HT-29 (cell line): ENCODE data around the gene TJP1. TPM values are rescaled to one million over a fixed set of nuclear protein-coding genes. Genes with fewer than 3 reads are reported as not detected.

Source experiments
- DNase-seq: peaks from one replicate; pipeline ENCODE4 v3.0.0-alpha.2; 2015; ENCODE audit warnings: low spot score
- total RNA-seq: library from RNA; depleted of rRNA; stranded (reverse); fragments of >200 nt; shearing (Covaris generic); gene quantifications from 2 replicates; pipeline ENCODE4 v1.2.3, GENCODE V29; 2014; rRNA removed

The TJP1 gene
- 58.8 and 61.6 TPM in 2 replicates for total RNA-seq

- peak; percentile 76 for DNase-seq
Observed at GRCh38 chr15:29822100-29822683, at the start of gene TJP1. TSS of gene TJP1 (minus strand) at chr15:29822468. CDS start at chr15:29822028, 440 bp downstream.

DNA sequence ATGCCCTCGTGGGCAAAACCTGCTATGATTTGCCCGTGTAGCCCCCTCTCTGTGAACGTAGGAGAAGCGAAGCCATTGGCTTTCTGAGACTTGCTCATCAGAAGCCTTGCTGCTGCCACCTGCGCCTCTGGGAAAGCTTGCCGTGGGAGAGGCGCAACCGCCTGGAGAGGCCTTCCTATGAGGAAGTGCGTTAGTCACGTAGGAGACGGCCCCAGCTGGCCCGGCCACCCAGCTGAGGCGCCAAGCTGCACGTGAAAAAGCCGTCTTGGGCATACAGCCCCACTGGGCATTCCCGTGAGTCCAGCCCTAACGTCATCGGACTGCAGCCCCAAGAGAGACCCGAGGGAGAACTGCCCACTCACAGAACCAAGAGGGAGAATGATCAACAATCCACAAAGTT is 49.1 kb upstream of the TJP1 start:
- DNase-seq, result no peak

DNA sequence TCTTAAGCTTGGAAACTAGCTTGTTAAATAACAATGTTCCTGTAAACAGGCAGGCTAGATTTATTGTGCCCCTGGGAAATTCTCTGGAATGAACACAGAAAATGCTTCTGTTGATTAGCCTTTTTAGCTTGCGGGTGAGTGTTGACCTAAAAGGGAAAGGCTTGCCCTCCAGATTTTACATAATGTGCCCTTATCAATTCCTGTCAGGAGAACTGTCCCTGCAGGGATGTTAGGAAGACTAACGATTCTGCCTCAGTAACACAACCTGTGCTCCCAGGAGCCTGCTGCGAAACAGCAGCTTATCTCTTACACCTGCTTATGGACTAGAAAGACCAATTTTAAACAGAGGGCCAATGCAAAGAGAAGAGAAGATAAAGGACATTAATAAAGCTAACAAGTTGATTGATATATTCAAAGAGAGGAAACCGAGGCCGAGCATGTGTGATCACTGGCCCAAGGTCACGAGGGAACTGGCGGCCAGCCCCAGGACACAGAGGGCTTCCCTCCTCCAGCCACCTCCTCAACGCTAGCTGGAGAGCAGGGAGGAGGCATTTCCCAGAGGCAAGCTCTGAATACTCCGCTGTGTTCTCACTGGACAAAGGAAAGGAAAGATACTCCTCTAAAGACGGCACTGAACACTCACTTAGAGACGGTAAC is 48.4 kb upstream of the TJP1 start:
- DNase-seq, result no peak

GRCh38 chr15:29867241-29868000 is 45.2 kb upstream of the TJP1 start:
- DNase-seq, result no peak

GRCh38 chr15:29866337-29866736 is 44.1 kb upstream of the TJP1 start:
- DNase-seq, result no peak

DNA sequence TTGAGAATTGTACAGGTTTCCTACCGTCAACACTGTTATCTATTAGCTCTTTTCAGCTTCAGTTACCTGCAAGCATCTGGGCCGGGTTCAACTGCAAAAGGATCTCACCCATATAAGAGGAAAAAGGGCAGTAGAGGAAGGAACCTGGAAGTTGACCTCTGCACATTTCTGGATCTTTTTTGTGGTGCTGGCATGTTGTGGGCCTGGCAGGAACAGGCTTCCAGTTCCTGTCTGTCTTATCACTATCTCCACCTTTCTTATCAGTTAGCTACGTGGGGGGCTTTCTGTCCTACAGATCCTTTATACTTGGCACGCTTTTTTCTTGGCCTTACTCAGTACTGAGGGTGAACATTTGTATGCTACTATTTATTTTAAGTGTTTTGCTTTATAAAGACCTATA is 42.2 kb upstream of the TJP1 start:
- DNase-seq, result no peak

DNA sequence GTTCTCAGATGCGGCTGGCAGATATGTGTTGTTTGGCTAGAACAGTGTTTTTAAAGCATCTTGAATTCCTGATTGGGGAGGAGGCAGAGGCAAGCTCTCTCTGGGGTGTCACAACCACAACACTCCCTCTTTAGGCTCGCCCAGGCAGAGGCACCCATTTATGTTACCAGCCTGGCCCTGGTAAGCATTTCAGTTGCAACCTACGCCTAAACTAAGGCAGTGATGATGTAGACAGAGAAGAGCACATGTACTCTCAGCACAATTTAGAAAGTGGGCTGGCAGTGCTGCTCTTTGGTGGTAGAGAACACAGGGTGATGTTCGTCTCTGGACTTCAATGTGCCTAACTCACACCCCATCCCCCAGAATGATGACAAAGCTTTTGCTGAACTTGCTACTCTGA is 41.2 kb upstream of the TJP1 start:
- no peak for DNase-seq

DNA sequence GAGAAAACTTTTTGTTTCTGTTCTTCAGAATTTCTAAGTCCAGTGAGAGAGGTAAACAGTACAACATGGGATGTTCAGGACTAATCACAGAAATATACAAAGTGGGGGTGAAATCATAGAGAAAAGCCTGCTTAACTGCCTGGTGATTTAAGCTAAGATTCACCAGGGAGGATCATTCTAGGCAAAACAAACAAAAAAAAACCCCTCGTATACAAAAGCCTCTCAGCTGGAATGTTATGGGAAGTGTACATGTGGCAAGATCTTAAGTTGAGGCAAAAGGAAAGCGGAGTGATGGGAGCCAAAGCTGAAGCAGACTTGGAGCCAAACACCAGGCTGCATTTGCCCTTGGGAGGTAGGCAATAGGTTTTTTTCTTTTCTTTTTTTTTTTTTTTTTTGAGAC is 40.0 kb upstream of the TJP1 start:
- DNase-seq, result no peak

GRCh38 chr15:29860872-29861271 is 38.6 kb upstream of the TJP1 start:
- DNase-seq, result no peak

- no peak for DNase-seq
Observed at GRCh38 chr15:29859973-29860715, 37.9 kb upstream of the TJP1 start.

- DNase-seq, result no peak
Observed at GRCh38 chr15:29859293-29859692, 37.0 kb upstream of the TJP1 start.

GRCh38 chr15:29857221-29857789 is 35.0 kb upstream of the TJP1 start:
- no peak for DNase-seq

- no peak for DNase-seq
Observed at GRCh38 chr15:29854413-29854812, 32.1 kb upstream of the TJP1 start.

DNA sequence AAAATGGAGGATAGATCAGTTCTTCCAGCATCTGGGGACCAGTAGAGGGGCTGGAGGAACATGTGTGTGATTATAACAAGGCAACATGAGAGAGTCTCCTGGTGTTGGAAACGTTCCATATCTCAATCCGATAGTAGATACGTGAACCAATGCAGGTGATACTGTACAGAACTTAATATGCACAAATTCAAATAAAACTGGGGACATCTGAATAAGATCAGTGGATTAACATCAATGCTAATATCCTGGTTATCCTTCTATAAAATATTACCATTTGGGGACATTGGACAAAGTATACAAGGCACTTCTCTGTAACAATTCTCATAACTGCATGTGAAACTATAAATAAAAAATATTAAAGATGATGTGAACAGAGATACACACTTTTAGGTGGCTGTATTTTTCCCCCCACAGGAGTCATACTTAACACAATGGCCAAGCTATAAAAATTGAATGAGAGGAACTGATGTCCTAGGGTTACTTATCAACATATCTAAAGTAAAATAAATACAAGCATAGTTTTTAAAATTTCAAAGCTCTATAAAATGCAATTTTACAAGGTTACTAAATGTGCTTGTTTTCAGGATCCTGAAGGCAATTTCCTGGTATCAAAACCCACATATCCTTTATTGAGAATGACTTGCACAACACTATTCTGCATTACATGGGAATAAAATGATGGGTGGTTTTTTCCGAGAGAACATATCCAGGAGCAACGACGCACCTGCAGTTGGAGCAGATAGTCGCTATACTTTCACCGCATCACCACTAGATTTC is 31.1 kb upstream of the TJP1 start:
- no peak for DNase-seq

- DNase-seq, result no peak
Observed at GRCh38 chr15:29852201-29852600, 29.9 kb upstream of the TJP1 start.

GRCh38 chr15:29849716-29850115 is 27.4 kb upstream of the TJP1 start:
- no peak for DNase-seq

DNA sequence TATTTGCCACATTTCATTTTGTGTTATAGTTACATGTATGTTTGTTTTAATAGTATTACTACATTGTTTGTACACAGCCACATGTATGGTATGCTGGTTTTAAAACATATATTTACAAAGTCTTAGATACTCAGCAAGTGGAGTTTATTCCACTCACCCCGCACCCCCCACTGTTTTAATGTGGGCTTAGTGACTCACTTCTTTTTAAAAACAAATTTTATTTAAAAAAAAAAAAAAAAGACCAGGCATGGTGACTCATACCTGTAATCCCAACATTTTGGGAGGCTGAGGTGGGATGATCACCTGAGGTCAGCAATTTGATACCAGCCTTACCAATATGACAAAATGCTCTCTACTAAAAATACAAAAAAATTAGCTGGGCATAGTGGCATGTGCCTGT is 26.9 kb upstream of the TJP1 start:
- DNase-seq, result no peak

- DNase-seq, result no peak
Observed at GRCh38 chr15:29844290-29844903, 22.1 kb upstream of the TJP1 start.

DNA sequence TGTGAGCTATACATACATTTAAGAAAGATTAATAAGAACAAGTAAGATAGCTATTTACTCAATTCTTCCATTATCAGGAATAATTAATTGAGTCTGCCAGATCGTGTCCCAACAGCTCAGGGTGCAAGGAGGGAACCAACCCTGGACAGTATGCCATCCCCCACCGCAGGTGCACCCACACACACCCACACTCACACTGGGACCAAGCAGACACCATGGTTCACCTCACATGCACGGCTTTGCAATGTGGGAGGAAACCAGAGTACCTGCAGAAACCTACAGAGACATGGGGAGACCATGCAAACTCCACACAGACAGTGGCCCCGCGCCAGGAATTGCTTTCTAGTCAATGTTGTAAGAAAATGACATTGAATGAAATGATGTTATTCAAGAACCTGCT is 20.0 kb upstream of the TJP1 start:
- no peak for DNase-seq

GRCh38 chr15:29840926-29841325 is 18.7 kb upstream of the TJP1 start:
- no peak for DNase-seq

DNA sequence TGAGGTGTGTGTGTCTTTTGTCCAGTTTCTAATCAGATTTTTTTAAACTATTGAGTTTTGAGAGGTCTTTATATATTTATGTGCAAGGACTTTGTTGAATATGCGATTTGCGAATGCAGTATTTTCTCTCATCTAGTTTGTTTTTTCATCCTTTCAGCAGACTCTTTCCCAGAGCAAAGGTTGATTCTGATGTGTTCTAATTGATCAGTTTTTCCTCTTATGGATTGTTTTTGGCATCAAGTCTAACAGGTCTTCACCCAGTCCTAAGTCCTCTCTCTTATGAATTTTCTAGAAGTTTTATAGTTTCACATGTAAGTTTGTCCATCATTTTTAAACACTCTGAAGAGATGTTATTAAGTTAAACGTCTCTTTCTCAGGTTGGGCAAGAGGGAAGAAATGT is 17.8 kb upstream of the TJP1 start:
- no peak for DNase-seq
